ENCODE measurements around the gene PCBP3. TPM values are rescaled to one million over a fixed set of nuclear protein-coding genes. Genes with fewer than 3 reads are reported as not detected.

Gene PCBP3
- total RNA-seq, 1 experiment from 2014 or later: not detected

DNA sequence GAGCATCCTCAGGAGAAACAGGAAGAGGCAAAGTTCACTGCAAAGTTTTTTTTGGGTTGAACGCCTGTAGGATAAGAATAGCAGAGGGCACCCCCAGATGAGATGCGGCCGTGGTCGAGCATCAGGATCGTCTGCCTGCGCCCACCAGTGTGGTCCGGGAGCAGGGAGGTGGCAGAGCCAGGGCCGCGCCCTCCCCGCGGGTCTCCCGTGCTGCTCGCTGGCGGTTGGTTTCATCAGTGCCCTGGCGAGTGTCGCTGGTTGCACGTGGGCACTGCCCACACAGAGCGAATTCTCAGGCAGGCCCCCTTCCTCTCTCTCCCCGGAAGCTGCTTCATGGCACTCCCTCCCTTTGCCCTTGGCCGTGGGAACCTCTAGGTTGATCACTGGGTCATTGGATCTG lies 120.0 kb downstream of the PCBP3 start:
- BruUV-seq (replicated peaks): no TSS peak

DNA sequence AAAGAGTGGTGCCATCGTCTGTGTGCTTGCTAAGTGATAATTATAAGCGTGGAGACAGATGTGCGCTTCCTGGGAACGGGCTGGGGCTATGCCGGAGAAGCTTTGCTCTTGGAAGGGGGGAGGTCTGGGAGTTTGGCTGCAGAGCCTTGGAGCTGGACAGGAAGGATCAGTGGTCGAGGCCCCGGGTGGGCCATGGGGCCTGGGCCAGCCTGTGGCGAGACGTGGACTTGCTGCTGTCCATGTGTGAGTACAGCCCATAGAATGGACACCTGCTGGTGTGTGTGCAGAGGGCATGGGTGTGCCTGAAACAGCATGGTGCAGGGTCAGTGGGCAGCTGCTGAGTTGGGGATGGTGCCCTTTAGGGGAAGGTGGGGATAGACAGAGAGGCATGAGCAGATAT lies 121.3 kb downstream of the PCBP3 start:
- TF ChIP-seq POLR2AphosphoS5 (IDR thresholded peaks at IDR 0.05; ENCODE audit: low read depth, low read length) (no peak), SIN3A (IDR thresholded peaks at IDR 0.05; ENCODE audit: borderline replicate concordance, insufficient read depth, low read depth, low read length) (no peak), TCF7L2 (IDR thresholded peaks at IDR 0.05; ENCODE audit: low read depth, low read length) (no peak)
- TF ChIP-seq, protein P1, sequence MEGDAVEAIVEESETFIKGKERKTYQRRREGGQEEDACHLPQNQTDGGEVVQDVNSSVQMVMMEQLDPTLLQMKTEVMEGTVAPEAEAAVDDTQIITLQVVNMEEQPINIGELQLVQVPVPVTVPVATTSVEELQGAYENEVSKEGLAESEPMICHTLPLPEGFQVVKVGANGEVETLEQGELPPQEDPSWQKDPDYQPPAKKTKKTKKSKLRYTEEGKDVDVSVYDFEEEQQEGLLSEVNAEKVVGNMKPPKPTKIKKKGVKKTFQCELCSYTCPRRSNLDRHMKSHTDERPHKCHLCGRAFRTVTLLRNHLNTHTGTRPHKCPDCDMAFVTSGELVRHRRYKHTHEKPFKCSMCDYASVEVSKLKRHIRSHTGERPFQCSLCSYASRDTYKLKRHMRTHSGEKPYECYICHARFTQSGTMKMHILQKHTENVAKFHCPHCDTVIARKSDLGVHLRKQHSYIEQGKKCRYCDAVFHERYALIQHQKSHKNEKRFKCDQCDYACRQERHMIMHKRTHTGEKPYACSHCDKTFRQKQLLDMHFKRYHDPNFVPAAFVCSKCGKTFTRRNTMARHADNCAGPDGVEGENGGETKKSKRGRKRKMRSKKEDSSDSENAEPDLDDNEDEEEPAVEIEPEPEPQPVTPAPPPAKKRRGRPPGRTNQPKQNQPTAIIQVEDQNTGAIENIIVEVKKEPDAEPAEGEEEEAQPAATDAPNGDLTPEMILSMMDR (IDR thresholded peaks at IDR 0.05): no peak
- TF ChIP-seq, protein P2, sequence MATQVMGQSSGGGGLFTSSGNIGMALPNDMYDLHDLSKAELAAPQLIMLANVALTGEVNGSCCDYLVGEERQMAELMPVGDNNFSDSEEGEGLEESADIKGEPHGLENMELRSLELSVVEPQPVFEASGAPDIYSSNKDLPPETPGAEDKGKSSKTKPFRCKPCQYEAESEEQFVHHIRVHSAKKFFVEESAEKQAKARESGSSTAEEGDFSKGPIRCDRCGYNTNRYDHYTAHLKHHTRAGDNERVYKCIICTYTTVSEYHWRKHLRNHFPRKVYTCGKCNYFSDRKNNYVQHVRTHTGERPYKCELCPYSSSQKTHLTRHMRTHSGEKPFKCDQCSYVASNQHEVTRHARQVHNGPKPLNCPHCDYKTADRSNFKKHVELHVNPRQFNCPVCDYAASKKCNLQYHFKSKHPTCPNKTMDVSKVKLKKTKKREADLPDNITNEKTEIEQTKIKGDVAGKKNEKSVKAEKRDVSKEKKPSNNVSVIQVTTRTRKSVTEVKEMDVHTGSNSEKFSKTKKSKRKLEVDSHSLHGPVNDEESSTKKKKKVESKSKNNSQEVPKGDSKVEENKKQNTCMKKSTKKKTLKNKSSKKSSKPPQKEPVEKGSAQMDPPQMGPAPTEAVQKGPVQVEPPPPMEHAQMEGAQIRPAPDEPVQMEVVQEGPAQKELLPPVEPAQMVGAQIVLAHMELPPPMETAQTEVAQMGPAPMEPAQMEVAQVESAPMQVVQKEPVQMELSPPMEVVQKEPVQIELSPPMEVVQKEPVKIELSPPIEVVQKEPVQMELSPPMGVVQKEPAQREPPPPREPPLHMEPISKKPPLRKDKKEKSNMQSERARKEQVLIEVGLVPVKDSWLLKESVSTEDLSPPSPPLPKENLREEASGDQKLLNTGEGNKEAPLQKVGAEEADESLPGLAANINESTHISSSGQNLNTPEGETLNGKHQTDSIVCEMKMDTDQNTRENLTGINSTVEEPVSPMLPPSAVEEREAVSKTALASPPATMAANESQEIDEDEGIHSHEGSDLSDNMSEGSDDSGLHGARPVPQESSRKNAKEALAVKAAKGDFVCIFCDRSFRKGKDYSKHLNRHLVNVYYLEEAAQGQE (IDR thresholded peaks at IDR 0.05; ENCODE audit: insufficient read depth in 1 of 2, low read depth in 2 of 2, low read length in 1 of 2): no peak
- ChIA-PET POLR2A (interaction anchor here (0.6 kb wide), 1 partner anchor 17 kb away, joined by 3 read pairs; no protein-coding TSS in a partner anchor), CTCF (no interaction called here)
- no peak overlapping the region for H3K4me3 ChIP-seq (ENCODE audit: low read depth in 2 of 2, low read length in 2 of 2)
- no TSS peak for BruUV-seq (replicated peaks)
- no peak overlapping the region for H3K27ac ChIP-seq (ENCODE audit: low read length)
- no peaks in the 10 kb centered on the region for H3K36me3 ChIP-seq (ENCODE audit: control insufficient read depth, insufficient read depth, low read length)
- intact Hi-C loops (cut with micrococcal nuclease; ENCODE audit: unreplicated experiment) (no loop called here), in situ Hi-C loops (cut with HindIII; ENCODE audit: low pct_unique_long_range_greater_than_20kb, low sequenced_read_pairs) (no loop called here)
- peaks cover 2% of the 10 kb centered on the region; the same call in 1 of the 2 replicates for H3K27me3 ChIP-seq (ENCODE audit: control insufficient read depth, insufficient read depth, low read length)
- ATAC-seq (no peak), DNase-seq (ENCODE audit: low read depth, low spot score) (no peak)
- no peaks in the 10 kb centered on the region for H3K4me1 ChIP-seq (ENCODE audit: control insufficient read depth, insufficient read depth, low read length)
- no peaks in the 10 kb centered on the region for H3K9me3 ChIP-seq (ENCODE audit: control insufficient read depth, insufficient read depth, low read depth, low read length)

More for the DNA sequence above, 120.0 kb downstream of the PCBP3 start:
- H3K27ac ChIP-seq (ENCODE audit: low read length): no peak overlapping the region
- H3K36me3 ChIP-seq (ENCODE audit: control insufficient read depth, insufficient read depth, low read length): no peaks in the 10 kb centered on the region
- no peak for ATAC-seq
- ChIA-PET POLR2A (interaction anchor here (0.6 kb wide), 1 partner anchor 132 kb away, joined by 8 read pairs; no protein-coding TSS in a partner anchor), CTCF (interaction anchor here (0.6 to 0.7 kb wide), 3 partner anchors 23 to 207 kb away, joined by 3 to 7 read pairs (median 5); no protein-coding TSS in a partner anchor)
- no peak overlapping the region for H3K4me3 ChIP-seq (ENCODE audit: low read depth in 2 of 2, low read length in 2 of 2)
- intact Hi-C loops (cut with micrococcal nuclease; ENCODE audit: unreplicated experiment): no loop called here
- DNase-seq (ENCODE audit: low read depth, low spot score): no peak
- no peaks in the 10 kb centered on the region for H3K9me3 ChIP-seq (ENCODE audit: control insufficient read depth, insufficient read depth, low read depth, low read length)
- H3K27me3 ChIP-seq (ENCODE audit: control insufficient read depth, insufficient read depth, low read length): peaks cover 7% of the 10 kb centered on the region
- TF ChIP-seq, protein P1 (IDR thresholded peaks at IDR 0.05): no peak
- TF ChIP-seq SIN3A (IDR thresholded peaks at IDR 0.05; ENCODE audit: borderline replicate concordance, insufficient read depth, low read depth, low read length): no peak
- no peak for TF ChIP-seq TCF7L2 (IDR thresholded peaks at IDR 0.05; ENCODE audit: low read depth, low read length)
- no peaks in the 10 kb centered on the region for H3K4me1 ChIP-seq (ENCODE audit: control insufficient read depth, insufficient read depth, low read length)
- in situ Hi-C loops (cut with HindIII; ENCODE audit: low pct_unique_long_range_greater_than_20kb, low sequenced_read_pairs): no loop called here

All from Panc1 (cell line).